H1 (cell line): ENCODE data around the gene KCNH1. TPM values are rescaled to one million over a fixed set of nuclear protein-coding genes. Genes with fewer than 3 reads are reported as not detected.

Source experiments
- CTCF ChIA-PET: fragments of 300-600 bp; sonication (Branson Sonifier 250); formaldehyde crosslinking; loops from one replicate; lab custom pipeline; 2021; ENCODE audit not compliant: partially characterized antibody; lab: Charles Lee
- POLR2A ChIA-PET: fragments of 300-600 bp; sonication (Branson Sonifier 250); formaldehyde crosslinking; loops from one replicate; lab custom pipeline; 2021; ENCODE audit warnings: inconsistent platforms; ENCODE audit not compliant: partially characterized antibody; lab: Charles Lee
- DNase-seq, 2 experiments: peaks; one replicate each; pipeline versions ENCODE4 v3.0.0 to v3.0.0-alpha.2; 2010 to 2022; ENCODE audit warnings: low spot score in 2 of 2, low read depth in 1 of 2, mixed read lengths in 1 of 2
- FAIRE-seq: peaks from 2 replicates; lab custom pipeline; 2011; peaks lifted over from hg19 to GRCh38; lab: Jason Lieb, UNC
- H2AFZ ChIP-seq: 2 replicates; pipeline ENCODE4 v1.8.1; 2012; ENCODE audit warnings: low read length, inconsistent platforms
- H2AK5ac ChIP-seq: 2 replicates; pipeline ENCODE4 v1.6.1; 2013; ENCODE audit warnings: low read depth, low read length
- H2BK120ac ChIP-seq: replicated peaks from 2 replicates; pipeline ENCODE3; 2013; ENCODE audit warnings: low read depth, low read length, inconsistent platforms
- H2BK12ac ChIP-seq: 2 replicates; pipeline ENCODE4 v1.6.1; 2013; ENCODE audit warnings: low read depth, low read length
- H2BK15ac ChIP-seq: 2 replicates; pipeline ENCODE4 v1.6.1; 2013; ENCODE audit warnings: low read length
- H2BK20ac ChIP-seq: 2 replicates; pipeline ENCODE4 v1.6.1; 2013; ENCODE audit warnings: low read length
- H2BK5ac ChIP-seq: 2 replicates; pipeline ENCODE4 v1.6.1; 2013; ENCODE audit warnings: low read depth, low read length
- H3K14ac ChIP-seq: 2 replicates; pipeline ENCODE4 v1.6.1; 2013; ENCODE audit warnings: inconsistent platforms; ENCODE audit not compliant: insufficient read length
- H3K18ac ChIP-seq: 2 replicates; pipeline ENCODE4 v1.6.1; 2013; ENCODE audit warnings: low read length; ENCODE audit errors: extremely low read depth
- H3K23ac ChIP-seq: 2 replicates; pipeline ENCODE4 v1.6.1; 2013; ENCODE audit warnings: inconsistent platforms; ENCODE audit not compliant: insufficient read length
- H3K23me2 ChIP-seq: 2 replicates; pipeline ENCODE4 v1.6.1; 2013; ENCODE audit warnings: low read depth, low read length
- H3K27ac ChIP-seq: 2 replicates; pipeline ENCODE4 v1.6.1; 2011; ENCODE audit warnings: low read depth, low read length, inconsistent platforms
- H3K27me3 ChIP-seq, 4 experiments: replicated peaks in 1 of 4; 1 replicate in 1 of 4; 2 replicates in 3 of 4; pipeline versions ENCODE4 v1.6.1 to v1.8.1; 2011 to 2013; ENCODE audit warnings: low read length in 3 of 4, mild to moderate bottlenecking in 3 of 4, inconsistent platforms in 2 of 4, mixed read lengths in 2 of 4, moderate library complexity in 1 of 4; ENCODE audit not compliant: control insufficient read depth in 3 of 4, insufficient read depth in 3 of 4; ENCODE audit errors: extremely low read depth in 1 of 4
- H3K36me3 ChIP-seq, 4 experiments: 2 replicates each; pipeline versions ENCODE4 v1.6.1 to v1.8.1; 2011 to 2013; ENCODE audit warnings: mild to moderate bottlenecking in 4 of 4, low read length in 3 of 4, moderate library complexity in 2 of 4, control low read depth in 1 of 4, inconsistent platforms in 1 of 4; ENCODE audit not compliant: insufficient read depth in 4 of 4, control insufficient read depth in 2 of 4
- H3K4ac ChIP-seq: replicated peaks from 2 replicates; pipeline ENCODE3; 2013; ENCODE audit warnings: low read length, low read depth, mixed read lengths, inconsistent platforms; ENCODE audit not compliant: insufficient read length
- H3K4me1 ChIP-seq, 4 experiments: replicated peaks in 1 of 4; 1 replicate in 1 of 4; 2 replicates in 3 of 4; pipeline versions ENCODE4 v1.6.1 to v1.8.1; 2011 to 2013; ENCODE audit warnings: low read length in 3 of 4, inconsistent platforms in 2 of 4, mixed read lengths in 1 of 4; ENCODE audit not compliant: insufficient read depth in 4 of 4, control insufficient read depth in 3 of 4
- H3K4me2 ChIP-seq, 2 experiments: 2 replicates each; pipeline versions ENCODE4 v1.6.1 to v1.8.1; 2011 to 2013; ENCODE audit warnings: low read depth in 2 of 2, low read length in 2 of 2, control low read depth in 1 of 2, inconsistent platforms in 1 of 2, mild to moderate bottlenecking in 1 of 2; ENCODE audit not compliant: insufficient read depth in 1 of 2
- H3K4me3 ChIP-seq, 4 experiments: fragments of 200-600, 300-600 bp in 1 of 4; sonication (generic), shearing (Covaris generic), sonication (Bioruptor Twin) in 1 of 4; 2 replicates each; pipeline versions ENCODE4 v1.5.1 to v1.8.1; 2011 to 2016; ENCODE audit warnings: low read length in 4 of 4, low read depth in 3 of 4, control low read depth in 2 of 4, inconsistent platforms in 2 of 4, mild to moderate bottlenecking in 2 of 4, mixed read lengths in 1 of 4, moderate library complexity in 1 of 4; ENCODE audit not compliant: insufficient read depth in 2 of 4; ENCODE audit errors: extremely low read depth in 1 of 4
- H3K56ac ChIP-seq: replicated peaks from 2 replicates; pipeline ENCODE3; 2013; ENCODE audit warnings: low read depth, mild to moderate bottlenecking, mixed read lengths, low read length, inconsistent platforms; ENCODE audit not compliant: insufficient read length
- H3K79me1 ChIP-seq: 2 replicates; pipeline ENCODE4 v1.6.1; 2013; ENCODE audit warnings: low read depth, low read length, control low read depth
- H3K79me2 ChIP-seq, 2 experiments: 2 replicates each; pipeline versions ENCODE4 v1.6.1 to v1.8.1; 2012 to 2013; ENCODE audit warnings: low read length in 2 of 2, mild to moderate bottlenecking in 2 of 2, inconsistent platforms in 1 of 2; ENCODE audit not compliant: insufficient read depth in 2 of 2, control insufficient read depth in 1 of 2
- H3K9ac ChIP-seq, 4 experiments: replicated peaks in 1 of 4; 1 replicate in 1 of 4; 2 replicates in 3 of 4; pipeline versions ENCODE4 v1.6.1 to v1.8.1; 2011 to 2013; ENCODE audit warnings: low read depth in 3 of 4, low read length in 3 of 4, control low read depth in 2 of 4, mild to moderate bottlenecking in 2 of 4, moderate library complexity in 2 of 4, inconsistent platforms in 1 of 4; ENCODE audit errors: extremely low read depth in 1 of 4
- H3K9me3 ChIP-seq, 2 experiments: 2 replicates each; pipeline versions ENCODE4 v1.6.1 to v1.8.1; 2012 to 2013; ENCODE audit warnings: mild to moderate bottlenecking in 2 of 2, moderate library complexity in 2 of 2, control low read depth in 1 of 2, inconsistent platforms in 1 of 2, low read depth in 1 of 2, low read length in 1 of 2, mixed read lengths in 1 of 2; ENCODE audit not compliant: insufficient read depth in 2 of 2
- H4K20me1 ChIP-seq, 2 experiments: replicated peaks in 1 of 2; 2 replicates each; pipeline versions ENCODE3 to v1.8.1; 2011 to 2013; ENCODE audit warnings: inconsistent platforms in 2 of 2, low read length in 2 of 2, mild to moderate bottlenecking in 1 of 2; ENCODE audit not compliant: insufficient read depth in 2 of 2, control insufficient read depth in 1 of 2
- H4K5ac ChIP-seq: 2 replicates; pipeline ENCODE4 v1.6.1; 2013; ENCODE audit warnings: low read length, low read depth, mixed read lengths, inconsistent platforms; ENCODE audit not compliant: insufficient read length
- H4K8ac ChIP-seq: 2 replicates; pipeline ENCODE4 v1.8.0; 2013; ENCODE audit warnings: mild to moderate bottlenecking, moderate library complexity, low read length, inconsistent platforms; ENCODE audit not compliant: insufficient read depth; ENCODE audit errors: extremely low read depth
- H4K91ac ChIP-seq: replicated peaks from 2 replicates; pipeline ENCODE3; 2013; ENCODE audit warnings: low read length, mixed read lengths, inconsistent platforms; ENCODE audit not compliant: insufficient read length
- ATF2 ChIP-seq: IDR thresholded peaks from 2 replicates; pipeline ENCODE4 v1.6.1; 2012; ENCODE audit warnings: low read length, inconsistent platforms
- CHD1 ChIP-seq: IDR thresholded peaks from 2 replicates; pipeline ENCODE4 v1.6.1; 2012; ENCODE audit warnings: low read depth, low read length, improper control_type of control experiment
- CHD2 ChIP-seq: IDR thresholded peaks from 2 replicates; pipeline ENCODE4 v1.6.1; 2012; ENCODE audit warnings: low read length, improper control_type of control experiment
- FOSL1 ChIP-seq: IDR thresholded peaks from 2 replicates; pipeline ENCODE4 v1.6.1; 2011; ENCODE audit warnings: mild to moderate bottlenecking, low read depth, low read length, moderate library complexity; ENCODE audit not compliant: insufficient read depth
- KDM5A ChIP-seq: fragments of 200-600 bp; IDR thresholded peaks from 2 replicates; pipeline ENCODE4 v1.7.1; 2012; ENCODE audit warnings: mild to moderate bottlenecking, low read length, inconsistent platforms, mixed read lengths
- RNF2 ChIP-seq: fragments of 200-900, 300-1000 bp; sonication (generic); IDR thresholded peaks from 2 replicates; pipeline ENCODE4 v1.7.1; 2016; ENCODE audit warnings: borderline replicate concordance, low read depth, mild to moderate bottlenecking, antibody characterized with exemption, low read length; ENCODE audit not compliant: poor library complexity, severe bottlenecking; ENCODE audit errors: missing control alignments
- SAP30 ChIP-seq: fragments of 300-600 bp; sonication (generic); IDR thresholded peaks from 2 replicates; pipeline ENCODE4 v1.7.1; 2012; ENCODE audit warnings: low read length, moderate library complexity, mild to moderate bottlenecking, inconsistent platforms; ENCODE audit not compliant: insufficient read depth, insufficient replicate concordance
- SRF ChIP-seq: IDR thresholded peaks from 2 replicates; pipeline ENCODE4 v1.6.1; 2011; ENCODE audit warnings: mild to moderate bottlenecking, low read depth, low read length, moderate library complexity
- USF2 ChIP-seq: IDR thresholded peaks from 2 replicates; pipeline ENCODE4 v1.6.1; 2011; ENCODE audit warnings: low read length, improper control_type of control experiment
- ZNF274 ChIP-seq: IDR thresholded peaks from 2 replicates; pipeline ENCODE4 v1.7.0; 2012; ENCODE audit warnings: low read length, borderline replicate concordance; ENCODE audit errors: extremely low read depth
- WGBS, 2 experiments: shearing (Covaris generic) in 1 of 2; methylation state at CpG; one replicate each; pipeline versions ENCODE4 v1.1.6 to v1.1.7; 2013 to 2015; ENCODE audit warnings: low lambda C conversion rate in 2 of 2, mixed read lengths in 2 of 2, inconsistent platforms in 1 of 2, low coverage in 1 of 2, missing lambda C conversion rate in 1 of 2; ENCODE audit not compliant: insufficient replicate concordance in 2 of 2, insufficient coverage in 1 of 2, insufficient read length in 1 of 2; ENCODE audit errors: extremely low coverage in 1 of 2, missing lambda C conversion rate in 1 of 2; 5-methylcytosine and 5-hydroxymethylcytosine counted together
- polyA plus RNA-seq, 7 experiments: library from polyadenylated mRNA; depleted of rRNA in 3 of 7; stranded (reverse) in 5 of 7; unstranded in 2 of 7; fragments of >200 nt in 5 of 7; fragments of 200-250 nt in 2 of 7; gene quantifications; 1 replicate in 5 of 7; 2 replicates in 1 of 7; 4 replicates in 1 of 7; pipeline versions ENCODE4 v1.2.1 to v1.2.3, GENCODE V29; 2011 to 2013; ENCODE audit warnings: missing spikeins in 2 of 7, mixed read lengths in 2 of 7
- total RNA-seq: library from RNA; stranded (reverse); fragmentation: NEBNext Ultra II Directional; extraction: Animal tissue kit (Norgen Biotek cat#: 25700); gene quantifications from 2 replicates; pipeline ENCODE4 v1.2.1, GENCODE V29; 2021

Gene KCNH1
- total and polyA plus RNA-seq, 2 of the 8 experiments (the other 6 are each of a cell fraction or from before 2014, with no cell fraction given), result 0.27 to 0.34 TPM

- Histone ChIP-seq H3K9ac (no peak overlapping the region), H3K23me2 (no peaks in the 10 kb centered on the region), H4K91ac (no peak overlapping the region), H2AFZ (no peak overlapping the region), H4K8ac (no peak overlapping the region), H2BK20ac (no peak overlapping the region), H3K79me1 (no peaks in the 10 kb centered on the region), H3K4me2 (no peak overlapping the region), H3K4me1 (no peaks in the 10 kb centered on the region), H2BK120ac (no peak overlapping the region), H2AK5ac (no peak overlapping the region), H3K14ac (no peak overlapping the region), H3K18ac (no peak overlapping the region), H3K36me3 (no peaks in the 10 kb centered on the region), H3K4ac (no peak overlapping the region), H2BK15ac (no peak overlapping the region), H3K23ac (no peak overlapping the region), H2BK5ac (no peak overlapping the region), H3K27ac (no peak overlapping the region), H3K27me3 (no peaks in the 10 kb centered on the region), H3K79me2 (no peaks in the 10 kb centered on the region), H3K9me3 (no peaks in the 10 kb centered on the region), H3K56ac (no peak overlapping the region), H3K4me3 (no peak overlapping the region), H4K20me1 (no peaks in the 10 kb centered on the region), H4K5ac (no peak overlapping the region), H2BK12ac (no peak overlapping the region)
- FAIRE-seq (no peak), DNase-seq (no peak)
- CTCF ChIA-PET, result interaction anchor here (0.9 to 2.2 kb wide), 2 partner anchors 12 to 42 kb away, joined by 3 to 6 read pairs; no protein-coding TSS in a partner anchor
- POLR2A ChIA-PET, result no interaction called here
- 92% methylated on average over 3 of the region's 4 CpGs; no CpG with 5 or more reads in 1 of the 2 experiments for WGBS, 2 experiments
- no peak for TF ChIP-seq ZNF274
- TF ChIP-seq KDM5A, result no peak
- no peak for TF ChIP-seq CHD2
- TF ChIP-seq USF2, result no peak
- no peak for TF ChIP-seq SRF
- TF ChIP-seq SAP30, result no peak
- TF ChIP-seq FOSL1, result no peak
- no peak for TF ChIP-seq RNF2
- no peak for TF ChIP-seq ATF2
- no peak for TF ChIP-seq CHD1
Measured at GRCh38 chr1:210819266-210819665, 314.7 kb downstream of the KCNH1 start.
